ENCODE results near the gene AGAP1.
"Not testable (repeated sequence)": the region's sequence is repeated elsewhere in the genome, so short reads cannot be mapped to it uniquely, and the experiment has no call there.

AGAP1 gene

DNA sequence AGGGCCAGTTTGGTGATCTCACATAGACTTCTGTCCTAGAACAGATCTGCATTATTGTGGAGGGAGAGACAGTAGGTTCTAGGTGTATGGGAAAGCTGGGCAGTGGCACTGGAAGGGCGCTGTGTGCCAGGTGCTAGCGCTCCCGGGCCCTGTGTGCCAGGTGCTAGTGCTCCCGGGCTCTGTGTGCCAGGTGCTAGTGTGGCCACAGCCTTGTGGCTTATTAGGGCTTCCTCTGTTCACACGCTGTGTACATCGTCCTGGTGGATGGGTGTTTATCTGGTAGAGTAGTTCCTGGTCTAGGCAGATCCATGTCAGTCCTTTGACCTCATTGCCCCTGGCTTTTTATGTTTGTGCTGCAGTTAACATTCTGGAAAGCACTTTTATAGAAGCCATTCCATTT, 263.4 kb downstream of the AGAP1 start:
- no CpG with 5 or more reads among the region's 6 CpGs for WGBS (ENCODE audit: insufficient coverage, insufficient read length)
- no peak overlapping the region for H3K27ac ChIP-seq (ENCODE audit: low read length)
- DNase-seq (ENCODE audit: low read depth, low spot score): no peak
- no peaks in the 10 kb centered on the region for H3K9me3 ChIP-seq (ENCODE audit: control insufficient read depth, insufficient read depth, low read length)
- peaks cover 3% of the 10 kb centered on the region for H3K4me1 ChIP-seq (ENCODE audit: control insufficient read depth, insufficient read depth, low read length)
- no peaks in the 10 kb centered on the region for H3K36me3 ChIP-seq (ENCODE audit: control insufficient read depth, insufficient read depth, low read length)
- H3K4me3 ChIP-seq (ENCODE audit: low read length): no peak overlapping the region
- no peaks in the 10 kb centered on the region for H3K27me3 ChIP-seq (ENCODE audit: control insufficient read depth, insufficient read depth, low read length)

DNA sequence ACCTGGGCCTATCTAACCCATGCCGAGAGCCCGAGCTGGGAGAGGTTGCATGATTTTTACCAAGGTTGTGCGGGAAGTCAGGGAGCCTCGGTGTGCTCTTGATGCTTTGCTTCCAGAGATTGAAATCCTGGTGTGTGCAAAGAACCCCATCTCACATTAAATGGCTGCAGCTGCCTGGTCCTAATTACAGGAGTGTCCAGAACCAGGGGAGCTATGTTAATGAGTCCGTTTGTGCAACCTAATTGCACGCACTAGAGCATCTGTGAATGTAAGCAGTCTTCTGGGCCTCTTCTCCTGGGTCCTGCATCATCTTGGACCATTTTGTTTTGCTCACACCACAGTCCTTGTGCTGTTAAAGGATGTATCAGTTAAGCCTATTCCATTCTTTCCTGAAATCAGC, 263.8 kb downstream of the AGAP1 start:
- H3K27me3 ChIP-seq (ENCODE audit: control insufficient read depth, insufficient read depth, low read length): no peaks in the 10 kb centered on the region
- H3K9me3 ChIP-seq (ENCODE audit: control insufficient read depth, insufficient read depth, low read length): no peaks in the 10 kb centered on the region
- no peaks in the 10 kb centered on the region for H3K36me3 ChIP-seq (ENCODE audit: control insufficient read depth, insufficient read depth, low read length)
- no peak overlapping the region for H3K27ac ChIP-seq (ENCODE audit: low read length)
- DNase-seq (ENCODE audit: low read depth, low spot score): no peak
- no CpG with 5 or more reads among the region's 6 CpGs for WGBS (ENCODE audit: insufficient coverage, insufficient read length)
- no peak overlapping the region for H3K4me3 ChIP-seq (ENCODE audit: low read length)
- peaks cover 3% of the 10 kb centered on the region for H3K4me1 ChIP-seq (ENCODE audit: control insufficient read depth, insufficient read depth, low read length)

DNA sequence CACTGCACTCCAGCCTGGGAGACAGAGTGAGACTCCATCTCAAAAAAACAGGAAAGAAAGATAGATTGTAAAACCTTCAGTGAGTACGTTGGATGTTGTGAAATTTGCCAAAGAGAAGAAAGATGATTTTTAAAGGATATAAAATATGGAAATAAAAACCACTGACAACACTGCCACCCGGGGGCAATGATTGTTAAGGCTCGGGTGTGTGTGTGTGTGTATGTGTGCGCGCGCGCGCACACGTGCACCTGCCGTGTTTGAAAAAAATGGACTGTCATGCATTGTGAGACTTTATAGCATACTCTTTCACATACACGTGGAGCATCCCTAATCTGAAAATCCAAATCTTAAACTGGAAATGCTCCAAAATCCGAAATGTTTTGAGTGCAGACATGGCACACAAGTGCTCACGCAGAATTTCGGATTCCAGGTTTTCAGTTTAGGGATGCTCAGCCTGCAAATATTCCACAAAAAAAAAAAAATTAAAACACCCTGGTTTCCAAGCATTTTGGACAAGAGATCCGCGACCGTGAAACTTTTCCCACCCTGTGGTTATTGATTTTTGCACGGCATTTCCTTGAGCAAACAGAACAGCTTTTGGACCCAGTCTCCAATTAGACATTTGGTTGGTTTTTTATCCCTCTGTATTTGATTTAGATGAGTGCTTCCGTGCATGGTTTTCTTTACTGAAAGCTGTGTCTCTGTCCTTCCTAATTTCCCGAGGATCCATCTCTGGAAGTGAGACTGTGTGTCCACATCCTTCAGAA, 269.2 kb downstream of the AGAP1 start:
- Histone ChIP-seq H3K4me3 (ENCODE audit: low read length) (no peak overlapping the region), H3K27me3 (ENCODE audit: control insufficient read depth, insufficient read depth, low read length) (no peaks in the 10 kb centered on the region), H3K27ac (ENCODE audit: low read length) (no peak overlapping the region), H3K9me3 (ENCODE audit: control insufficient read depth, insufficient read depth, low read length) (no peaks in the 10 kb centered on the region), H3K4me1 (ENCODE audit: control insufficient read depth, insufficient read depth, low read length) (no peaks in the 10 kb centered on the region), H3K36me3 (ENCODE audit: control insufficient read depth, insufficient read depth, low read length) (no peaks in the 10 kb centered on the region)
- DNase-seq (ENCODE audit: low read depth, low spot score): no peak
- 100% methylated on average over 1 of the region's 20 CpGs for WGBS (ENCODE audit: insufficient coverage, insufficient read length)

DNA sequence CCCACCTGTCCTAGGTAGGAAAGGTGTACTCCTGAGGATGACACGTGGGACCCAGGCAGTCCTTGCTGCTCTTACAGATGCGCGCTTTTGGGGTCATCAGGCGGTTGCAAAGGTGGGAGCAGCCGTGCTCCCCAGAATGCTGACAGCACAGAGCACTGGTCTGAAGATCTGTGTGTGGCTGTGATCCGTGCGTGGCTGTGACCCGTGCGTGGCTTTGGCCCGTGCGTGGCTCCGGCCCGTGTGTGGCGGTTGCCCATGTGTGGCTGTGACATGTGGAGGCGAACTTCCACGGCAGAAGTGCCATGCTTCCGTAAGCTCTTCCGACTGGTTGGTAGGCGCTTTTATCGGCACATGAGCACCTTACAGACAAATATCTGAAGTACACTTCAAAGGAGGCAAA, 270.0 kb downstream of the AGAP1 start:
- H3K4me1 ChIP-seq (ENCODE audit: control insufficient read depth, insufficient read depth, low read length): no peaks in the 10 kb centered on the region
- no peak overlapping the region for H3K27ac ChIP-seq (ENCODE audit: low read length)
- H3K4me3 ChIP-seq (ENCODE audit: low read length): no peak overlapping the region
- no peak for DNase-seq (ENCODE audit: low read depth, low spot score)
- H3K9me3 ChIP-seq (ENCODE audit: control insufficient read depth, insufficient read depth, low read length): no peaks in the 10 kb centered on the region
- WGBS (ENCODE audit: insufficient coverage, insufficient read length): no CpG with 5 or more reads among the region's 20 CpGs
- H3K27me3 ChIP-seq (ENCODE audit: control insufficient read depth, insufficient read depth, low read length): no peaks in the 10 kb centered on the region
- no peaks in the 10 kb centered on the region for H3K36me3 ChIP-seq (ENCODE audit: control insufficient read depth, insufficient read depth, low read length)

DNA sequence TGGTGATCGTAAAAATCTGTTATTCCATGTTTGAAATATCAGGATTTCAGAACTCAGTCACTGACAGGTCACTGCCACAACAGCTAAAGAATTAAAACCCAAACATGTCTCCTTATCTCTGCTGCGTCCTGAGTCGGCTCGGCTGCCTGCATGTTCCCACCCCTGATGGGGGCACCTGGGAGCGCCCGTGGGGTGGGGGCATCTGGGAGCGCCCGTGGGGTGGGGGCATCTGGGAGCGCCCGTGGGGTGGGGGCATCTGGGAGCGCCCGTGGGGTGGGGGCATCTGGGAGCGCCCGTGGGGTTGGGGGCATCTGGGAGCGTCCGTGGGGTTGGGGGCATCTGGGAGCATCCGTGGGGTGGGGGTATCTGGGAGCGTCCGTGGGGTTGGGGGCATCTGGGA, 270.6 kb downstream of the AGAP1 start:
- H3K27me3 ChIP-seq (ENCODE audit: control insufficient read depth, insufficient read depth, low read length): not testable (repeated sequence)
- WGBS (ENCODE audit: insufficient coverage, insufficient read length): no CpG with 5 or more reads among the region's 19 CpGs

DNA sequence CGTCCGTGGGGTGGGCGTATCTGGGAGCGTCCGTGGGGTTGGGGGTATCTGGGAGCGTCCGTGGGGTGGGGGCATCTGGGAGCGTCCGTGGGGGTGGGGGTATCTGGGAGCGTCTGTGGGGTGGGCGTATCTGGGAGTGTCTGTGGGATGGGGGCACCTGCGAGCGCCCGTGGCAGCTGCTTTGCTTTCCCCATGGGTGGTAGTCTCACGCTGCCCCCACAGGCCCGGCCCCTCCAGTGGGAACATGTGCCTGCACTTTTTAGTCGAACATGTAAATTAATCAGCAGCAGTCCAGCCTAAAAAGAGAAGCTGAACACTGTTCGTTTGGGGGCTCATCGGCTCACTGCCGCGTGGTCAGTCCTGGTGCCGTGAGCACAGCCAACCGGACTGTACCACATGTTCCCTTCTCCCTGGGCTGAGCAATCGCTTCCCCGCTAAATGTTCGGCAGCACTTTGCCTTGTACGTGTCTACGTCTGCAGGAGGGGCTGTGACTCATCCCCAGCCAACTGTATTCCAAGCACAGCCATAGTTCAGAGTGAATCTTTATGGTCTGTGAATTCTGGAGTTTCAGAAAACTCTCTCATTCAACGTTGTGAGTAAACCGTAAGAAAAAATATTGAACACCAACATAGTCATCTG, 271.5 kb downstream of the AGAP1 start:
- Histone ChIP-seq H3K9me3 (ENCODE audit: control insufficient read depth, insufficient read depth, low read length) (no peaks in the 10 kb centered on the region), H3K36me3 (ENCODE audit: control insufficient read depth, insufficient read depth, low read length) (no peaks in the 10 kb centered on the region), H3K4me1 (ENCODE audit: control insufficient read depth, insufficient read depth, low read length) (no peaks in the 10 kb centered on the region), H3K27ac (ENCODE audit: low read length) (no peak overlapping the region), H3K27me3 (ENCODE audit: control insufficient read depth, insufficient read depth, low read length) (no peaks in the 10 kb centered on the region), H3K4me3 (ENCODE audit: low read length) (no peak overlapping the region)
- DNase-seq (ENCODE audit: low read depth, low spot score): no peak
- no CpG with 5 or more reads among the region's 30 CpGs for WGBS (ENCODE audit: insufficient coverage, insufficient read length)

More for the DNA sequence above, 270.6 kb downstream of the AGAP1 start:
- H3K9me3 ChIP-seq (ENCODE audit: control insufficient read depth, insufficient read depth, low read length); H3K4me1 ChIP-seq (ENCODE audit: control insufficient read depth, insufficient read depth, low read length); H3K36me3 ChIP-seq (ENCODE audit: control insufficient read depth, insufficient read depth, low read length); H3K27ac ChIP-seq (ENCODE audit: low read length); H3K4me3 ChIP-seq (ENCODE audit: low read length); DNase-seq (ENCODE audit: low read depth, low spot score): not testable (repeated sequence)

DNA sequence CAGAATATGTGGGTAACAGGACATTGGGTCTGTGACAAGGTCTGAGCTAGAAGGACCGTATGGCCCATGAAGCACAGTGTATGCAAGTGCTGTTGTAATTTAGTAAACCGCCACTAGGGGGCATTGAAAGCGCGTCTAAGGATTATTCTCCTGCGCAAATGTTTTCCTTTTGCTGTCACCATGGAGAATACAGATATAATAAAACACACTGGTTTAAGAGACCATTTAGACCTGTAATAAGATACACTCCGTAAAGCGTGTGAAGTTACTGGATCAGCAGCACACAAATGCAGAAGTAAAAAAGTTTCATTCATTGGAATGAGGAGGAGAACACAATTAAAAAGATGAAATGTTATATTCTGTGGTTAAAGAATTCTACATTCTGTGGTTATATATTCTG, 272.4 kb downstream of the AGAP1 start:
- peak; percentile 50 for DNase-seq (ENCODE audit: low read depth, low spot score)
- no peaks in the 10 kb centered on the region for H3K9me3 ChIP-seq (ENCODE audit: control insufficient read depth, insufficient read depth, low read length)
- H3K36me3 ChIP-seq (ENCODE audit: control insufficient read depth, insufficient read depth, low read length): no peaks in the 10 kb centered on the region
- no peak overlapping the region for H3K4me3 ChIP-seq (ENCODE audit: low read length)
- no peaks in the 10 kb centered on the region for H3K4me1 ChIP-seq (ENCODE audit: control insufficient read depth, insufficient read depth, low read length)
- WGBS (ENCODE audit: insufficient coverage, insufficient read length): no CpG with 5 or more reads among the region's 7 CpGs
- H3K27me3 ChIP-seq (ENCODE audit: control insufficient read depth, insufficient read depth, low read length): no peaks in the 10 kb centered on the region
- H3K27ac ChIP-seq (ENCODE audit: low read length): no peak overlapping the region

DNA sequence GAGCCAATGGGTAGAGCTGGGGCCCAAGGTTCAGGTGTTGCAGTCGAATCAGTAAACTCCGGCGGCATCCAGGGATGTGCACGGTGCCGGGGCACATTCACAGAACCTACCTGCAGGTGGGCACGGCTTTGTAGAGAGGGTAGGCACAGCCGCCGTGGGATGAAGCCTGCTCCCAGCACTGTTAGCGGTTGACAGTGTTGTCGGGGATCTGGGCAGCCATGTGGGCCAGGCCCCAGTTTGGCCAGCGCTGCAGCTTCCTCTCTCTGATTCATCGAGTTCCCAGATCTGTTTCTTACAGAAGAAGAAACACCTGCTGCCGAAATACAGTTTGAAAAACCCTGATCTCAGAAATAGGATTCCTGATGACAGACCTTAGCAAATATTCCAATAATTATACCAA, 274.8 kb downstream of the AGAP1 start:
- Histone ChIP-seq H3K27ac (ENCODE audit: low read length) (no peak overlapping the region), H3K4me1 (ENCODE audit: control insufficient read depth, insufficient read depth, low read length) (no peaks in the 10 kb centered on the region), H3K27me3 (ENCODE audit: control insufficient read depth, insufficient read depth, low read length) (no peaks in the 10 kb centered on the region), H3K4me3 (ENCODE audit: low read length) (no peak overlapping the region), H3K36me3 (ENCODE audit: control insufficient read depth, insufficient read depth, low read length) (no peaks in the 10 kb centered on the region), H3K9me3 (ENCODE audit: control insufficient read depth, insufficient read depth, low read length) (no peaks in the 10 kb centered on the region)
- no CpG with 5 or more reads among the region's 13 CpGs for WGBS (ENCODE audit: insufficient coverage, insufficient read length)
- no peak for DNase-seq (ENCODE audit: low read depth, low spot score)

DNA sequence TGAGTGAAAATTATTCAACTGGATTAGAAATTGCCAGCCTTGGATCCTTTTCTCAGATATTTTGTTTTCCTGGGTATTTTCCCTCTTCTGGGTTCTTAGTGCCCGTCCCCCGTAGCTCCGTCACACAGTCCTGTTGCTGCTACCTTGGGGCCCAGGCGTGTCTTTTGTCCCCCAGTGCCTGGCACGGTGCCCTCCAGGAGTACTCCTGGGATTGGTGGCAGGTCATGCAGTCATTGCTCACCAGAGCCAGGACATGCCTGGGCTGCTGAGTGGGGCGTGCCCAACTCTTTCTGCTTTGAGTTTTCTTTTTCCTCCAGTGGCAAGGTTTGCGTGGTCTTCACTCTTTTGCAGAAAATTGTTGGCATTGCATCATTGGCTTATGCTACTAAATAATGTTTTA, 275.2 kb downstream of the AGAP1 start:
- no CpG with 5 or more reads among the region's 7 CpGs for WGBS (ENCODE audit: insufficient coverage, insufficient read length)
- Histone ChIP-seq H3K36me3 (ENCODE audit: control insufficient read depth, insufficient read depth, low read length) (no peaks in the 10 kb centered on the region), H3K27ac (ENCODE audit: low read length) (no peak overlapping the region), H3K4me1 (ENCODE audit: control insufficient read depth, insufficient read depth, low read length) (no peaks in the 10 kb centered on the region), H3K9me3 (ENCODE audit: control insufficient read depth, insufficient read depth, low read length) (no peaks in the 10 kb centered on the region), H3K4me3 (ENCODE audit: low read length) (no peak overlapping the region), H3K27me3 (ENCODE audit: control insufficient read depth, insufficient read depth, low read length) (no peaks in the 10 kb centered on the region)
- DNase-seq (ENCODE audit: low read depth, low spot score): no peak

DNA sequence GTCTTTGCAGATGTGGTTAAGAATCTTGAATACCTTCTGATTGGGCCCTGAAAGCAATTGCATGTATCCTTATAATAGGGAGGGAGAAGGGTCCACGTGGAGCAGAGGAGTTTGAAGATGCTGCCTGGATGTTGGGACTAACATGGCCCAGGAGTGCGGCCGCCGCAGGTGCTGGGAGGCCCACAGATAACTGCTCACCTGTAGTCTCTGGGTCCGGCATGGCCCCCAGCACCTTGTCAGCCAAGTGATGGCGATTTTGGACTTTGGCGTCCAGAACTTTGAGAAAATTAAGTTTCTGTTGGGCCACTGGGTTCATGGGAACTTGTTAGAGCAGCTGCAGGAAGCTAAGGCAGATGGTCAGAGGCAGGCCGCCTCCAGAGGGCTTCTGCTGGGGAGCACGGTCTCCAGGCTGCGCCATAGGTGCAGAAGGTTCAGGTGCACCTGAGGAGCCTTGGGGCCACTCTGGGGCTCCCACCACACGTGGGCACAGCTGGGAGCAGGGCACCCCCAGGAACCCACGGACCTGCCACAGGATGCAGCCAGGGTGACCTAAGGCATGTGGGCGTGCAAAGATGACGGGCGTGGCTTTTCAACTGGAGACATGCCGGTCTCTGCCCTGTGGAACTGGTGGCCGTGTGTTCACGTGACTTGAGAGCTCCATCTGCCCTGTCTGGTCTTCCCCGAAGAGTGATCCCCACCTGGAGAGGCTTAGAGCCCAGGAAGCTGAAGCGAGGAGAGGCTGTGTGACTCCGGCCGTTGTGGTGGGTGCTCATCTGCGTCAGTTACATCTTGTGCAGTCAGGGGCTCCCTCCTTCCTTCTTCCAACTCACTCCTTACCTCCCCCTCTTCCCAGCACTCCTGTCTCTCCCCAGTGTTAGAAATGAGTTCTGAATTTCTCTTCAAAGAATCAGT, 277.3 kb downstream of the AGAP1 start:
- H3K36me3 ChIP-seq (ENCODE audit: control insufficient read depth, insufficient read depth, low read length): no peaks in the 10 kb centered on the region
- no CpG with 5 or more reads among the region's 23 CpGs for WGBS (ENCODE audit: insufficient coverage, insufficient read length)
- H3K4me1 ChIP-seq (ENCODE audit: control insufficient read depth, insufficient read depth, low read length): no peaks in the 10 kb centered on the region
- no peaks in the 10 kb centered on the region for H3K9me3 ChIP-seq (ENCODE audit: control insufficient read depth, insufficient read depth, low read length)
- no peak overlapping the region for H3K27ac ChIP-seq (ENCODE audit: low read length)
- no peak overlapping the region for H3K4me3 ChIP-seq (ENCODE audit: low read length)
- no peak for DNase-seq (ENCODE audit: low read depth, low spot score)
- H3K27me3 ChIP-seq (ENCODE audit: control insufficient read depth, insufficient read depth, low read length): no peaks in the 10 kb centered on the region

Measured in iPS DF 6.9 (cell line).